IMR-90 (cell line): Measurements from ENCODE around the gene NUP210L. TPM values are rescaled to one million over a fixed set of nuclear protein-coding genes. Genes with fewer than 3 reads are reported as not detected.

Source experiments
- ATAC-seq: fragments of 200-7000 bp; cut with Tn5 transposase; 2 replicates; pipeline ENCODE4 v1.9.1; 2020; ENCODE audit warnings: low read depth, mild to moderate bottlenecking, moderate library complexity
- BruUV-seq: library from RNA; stranded (reverse); fragments of 400-500 nt; replicated peaks from 2 replicates; lab custom pipeline; 2021; lab: Mats Ljungman, UMichigan
- CTCF ChIA-PET: fragments of 300-600 bp; formaldehyde crosslinking; extraction: SDS; loops from one replicate; lab custom pipeline; 2021; ENCODE audit warnings: antibody characterized with exemption; lab: Yijun Ruan, JAX
- POLR2A ChIA-PET: fragments of 300-600 bp; sonication (Branson Sonifier 250); formaldehyde crosslinking; loops from one replicate; lab custom pipeline; 2022; ENCODE audit warnings: antibody characterized with exemption; ENCODE audit not compliant: unreplicated experiment; lab: Charles Lee
- DNase-seq: peaks from one replicate; pipeline ENCODE4 v3.0.0; 2013
- H2AFZ ChIP-seq: replicated peaks from 2 replicates; pipeline ENCODE3; 2013; ENCODE audit warnings: low read length, mild to moderate bottlenecking; ENCODE audit not compliant: poor library complexity
- H2AK5ac ChIP-seq: 2 replicates; pipeline ENCODE4 v1.6.1; 2013; ENCODE audit warnings: low read depth, low read length, inconsistent platforms
- H2AK9ac ChIP-seq: replicated peaks from 2 replicates; pipeline ENCODE3; 2013; ENCODE audit warnings: mild to moderate bottlenecking, low read depth, low read length, moderate library complexity; ENCODE audit not compliant: poor library complexity
- H2BK120ac ChIP-seq: 2 replicates; pipeline ENCODE4 v1.6.1; 2013; ENCODE audit warnings: low read depth, low read length, inconsistent platforms
- H2BK15ac ChIP-seq: 3 replicates; pipeline ENCODE4 v1.6.1; 2013; ENCODE audit warnings: low read depth, low read length, inconsistent platforms
- H2BK20ac ChIP-seq: 2 replicates; pipeline ENCODE4 v1.6.1; 2013; ENCODE audit warnings: low read depth, mild to moderate bottlenecking, inconsistent platforms, low read length, moderate library complexity
- H2BK5ac ChIP-seq: 2 replicates; pipeline ENCODE4 v1.6.1; 2013; ENCODE audit warnings: mild to moderate bottlenecking, low read depth, low read length, inconsistent platforms; ENCODE audit not compliant: poor library complexity, severe bottlenecking
- H3K14ac ChIP-seq: replicated peaks from 2 replicates; pipeline ENCODE4 v1.6.1; 2013; ENCODE audit warnings: low read depth, low read length, inconsistent platforms
- H3K18ac ChIP-seq: 2 replicates; pipeline ENCODE4 v1.6.1; 2013; ENCODE audit warnings: low read depth, low read length, control low read depth
- H3K23ac ChIP-seq: 2 replicates; pipeline ENCODE4 v1.6.1; 2013; ENCODE audit warnings: low read depth, low read length, inconsistent platforms
- H3K27ac ChIP-seq: 2 replicates; pipeline ENCODE4 v1.5.1; 2013; ENCODE audit warnings: mild to moderate bottlenecking, control low read depth, low read length; ENCODE audit not compliant: insufficient read depth
- H3K27me3 ChIP-seq: 2 replicates; pipeline ENCODE4 v1.6.1; 2013; ENCODE audit warnings: low read length; ENCODE audit not compliant: control insufficient read depth, insufficient read depth
- H3K36me3 ChIP-seq: 2 replicates; pipeline ENCODE4 v1.6.1; 2013; ENCODE audit warnings: low read length, mixed read lengths; ENCODE audit not compliant: control insufficient read depth, insufficient read depth
- H3K4ac ChIP-seq: 2 replicates; pipeline ENCODE4 v1.6.1; 2013; ENCODE audit warnings: low read depth, low read length, inconsistent platforms
- H3K4me1 ChIP-seq: 2 replicates; pipeline ENCODE4 v1.6.1; 2013; ENCODE audit warnings: low read length, mixed read lengths; ENCODE audit not compliant: control insufficient read depth, insufficient read depth
- H3K4me2 ChIP-seq: 2 replicates; pipeline ENCODE4 v1.6.1; 2013; ENCODE audit warnings: low read depth, mild to moderate bottlenecking, control low read depth, low read length, moderate library complexity
- H3K4me3 ChIP-seq: 2 replicates; pipeline ENCODE4 v1.5.1; 2013; ENCODE audit warnings: low read depth, mild to moderate bottlenecking, control low read depth, low read length, moderate library complexity; ENCODE audit not compliant: insufficient read depth
- H3K56ac ChIP-seq: 2 replicates; pipeline ENCODE4 v1.6.1; 2013; ENCODE audit warnings: low read length, inconsistent platforms; ENCODE audit not compliant: insufficient read depth; ENCODE audit errors: extremely low read depth
- H3K79me1 ChIP-seq, 2 experiments: 2 replicates each; pipeline ENCODE4 v1.6.1; 2013; ENCODE audit warnings: low read length in 2 of 2, inconsistent platforms in 1 of 2, low read depth in 1 of 2
- H3K9ac ChIP-seq: 2 replicates; pipeline ENCODE4 v1.6.1; 2013; ENCODE audit warnings: low read depth, low read length, control low read depth
- H3K9me1 ChIP-seq: 2 replicates; pipeline ENCODE4 v1.6.1; 2013; ENCODE audit warnings: low read length, inconsistent platforms; ENCODE audit not compliant: insufficient read depth
- H3K9me3 ChIP-seq: 2 replicates; pipeline ENCODE4 v1.6.1; 2013; ENCODE audit warnings: low read length; ENCODE audit not compliant: control insufficient read depth, insufficient read depth
- H4K20me1 ChIP-seq: 2 replicates; pipeline ENCODE4 v1.6.1; 2013; ENCODE audit warnings: low read length, inconsistent platforms; ENCODE audit not compliant: insufficient read depth
- H4K5ac ChIP-seq: 2 replicates; pipeline ENCODE4 v1.6.1; 2013; ENCODE audit warnings: mild to moderate bottlenecking, low read depth, low read length, control low read depth
- H4K8ac ChIP-seq, 2 experiments: 2 replicates each; pipeline ENCODE4 v1.6.1; 2013; ENCODE audit warnings: low read depth in 2 of 2, low read length in 2 of 2, control low read depth in 1 of 2, inconsistent platforms in 1 of 2
- H4K91ac ChIP-seq: 2 replicates; pipeline ENCODE4 v1.6.1; 2013; ENCODE audit warnings: low read depth, low read length, inconsistent platforms; ENCODE audit not compliant: insufficient read depth
- CTCF ChIP-seq: conservative IDR thresholded peaks from 2 replicates; pipeline ENCODE4 v1.5.1; 2012; ENCODE audit warnings: mild to moderate bottlenecking, low read depth, low read length, improper control_type of control experiment
- FOS ChIP-seq: fragments of 150-350 bp; IDR thresholded peaks from 2 replicates; pipeline ENCODE4 v1.6.1; 2016; ENCODE audit warnings: low read depth, low read length
- MAZ ChIP-seq: IDR thresholded peaks from 2 replicates; pipeline ENCODE4 v1.6.1; 2012; ENCODE audit warnings: low read depth, mild to moderate bottlenecking, low read length, improper control_type of control experiment, moderate library complexity, borderline replicate concordance
- MXI1 ChIP-seq: IDR thresholded peaks from 2 replicates; pipeline ENCODE4 v1.6.1; 2012; ENCODE audit warnings: low read depth, mild to moderate bottlenecking, low read length, moderate library complexity, borderline replicate concordance
- POLR2A ChIP-seq: IDR thresholded peaks from 2 replicates; pipeline ENCODE4 v1.6.1; 2012; ENCODE audit warnings: mild to moderate bottlenecking, low read depth, low read length
- RCOR1 ChIP-seq: IDR thresholded peaks from 2 replicates; pipeline ENCODE4 v1.6.1; 2012; ENCODE audit warnings: mild to moderate bottlenecking, low read length, improper control_type of control experiment; ENCODE audit not compliant: insufficient replicate concordance
- SMC3 ChIP-seq: fragments of 150-350 bp; IDR thresholded peaks from 2 replicates; pipeline ENCODE4 v1.6.1; 2016; ENCODE audit warnings: low read depth, mild to moderate bottlenecking, antibody characterized with exemption, low read length, moderate library complexity
- USF2 ChIP-seq: fragments of 150-350 bp; IDR thresholded peaks from 2 replicates; pipeline ENCODE4 v1.6.1; 2017; ENCODE audit warnings: mild to moderate bottlenecking, antibody characterized with exemption, low read length, low read depth
- WGBS, 2 experiments: methylation state at CpG; one replicate each; pipeline versions ENCODE4 v1.1.5 to v1.1.7; 2013; ENCODE audit warnings: missing lambda C conversion rate in 2 of 2; ENCODE audit not compliant: insufficient read length in 1 of 2; ENCODE audit errors: extremely low coverage in 2 of 2; 5-methylcytosine and 5-hydroxymethylcytosine counted together
- dilution Hi-C: fragments of 300-500 bp; cut with HindIII; formaldehyde crosslinking; loops from one replicate; pipeline ENCODE4 v1.14.3; 2018; ENCODE audit warnings: low sequenced_read_pairs; ENCODE audit not compliant: unreplicated experiment
- in situ Hi-C: fragments of 300-500 bp; cut with MboI; formaldehyde crosslinking; loops from 3 replicates; pipeline ENCODE4 v1.14.3; 2019; ENCODE audit warnings: low sequenced_read_pairs, inconsistent platforms, mixed read lengths
- intact Hi-C: fragments of 100-400 bp; cut with micrococcal nuclease; formaldehyde crosslinking; loops from 2 replicates; pipeline ENCODE4 v1.10.0; 2022
- polyA plus RNA-seq, 3 experiments: library from polyadenylated mRNA; depleted of rRNA; stranded (reverse); fragments of >200 nt; gene quantifications; 2 replicates each; pipeline ENCODE4 v1.2.3, GENCODE V29; 2012; ENCODE audit warnings: low replicate concordance in 1 of 3
- total RNA-seq: library from RNA; depleted of rRNA; stranded (reverse); fragments of >200 nt; gene quantifications from 2 replicates; pipeline ENCODE4 v1.2.3, GENCODE V29; 2012

NUP210L gene
- total and polyA plus RNA-seq, 2 of the 4 experiments (the other 2 are of a cell fraction), result under 0.01 to 0.02 TPM

DNA sequence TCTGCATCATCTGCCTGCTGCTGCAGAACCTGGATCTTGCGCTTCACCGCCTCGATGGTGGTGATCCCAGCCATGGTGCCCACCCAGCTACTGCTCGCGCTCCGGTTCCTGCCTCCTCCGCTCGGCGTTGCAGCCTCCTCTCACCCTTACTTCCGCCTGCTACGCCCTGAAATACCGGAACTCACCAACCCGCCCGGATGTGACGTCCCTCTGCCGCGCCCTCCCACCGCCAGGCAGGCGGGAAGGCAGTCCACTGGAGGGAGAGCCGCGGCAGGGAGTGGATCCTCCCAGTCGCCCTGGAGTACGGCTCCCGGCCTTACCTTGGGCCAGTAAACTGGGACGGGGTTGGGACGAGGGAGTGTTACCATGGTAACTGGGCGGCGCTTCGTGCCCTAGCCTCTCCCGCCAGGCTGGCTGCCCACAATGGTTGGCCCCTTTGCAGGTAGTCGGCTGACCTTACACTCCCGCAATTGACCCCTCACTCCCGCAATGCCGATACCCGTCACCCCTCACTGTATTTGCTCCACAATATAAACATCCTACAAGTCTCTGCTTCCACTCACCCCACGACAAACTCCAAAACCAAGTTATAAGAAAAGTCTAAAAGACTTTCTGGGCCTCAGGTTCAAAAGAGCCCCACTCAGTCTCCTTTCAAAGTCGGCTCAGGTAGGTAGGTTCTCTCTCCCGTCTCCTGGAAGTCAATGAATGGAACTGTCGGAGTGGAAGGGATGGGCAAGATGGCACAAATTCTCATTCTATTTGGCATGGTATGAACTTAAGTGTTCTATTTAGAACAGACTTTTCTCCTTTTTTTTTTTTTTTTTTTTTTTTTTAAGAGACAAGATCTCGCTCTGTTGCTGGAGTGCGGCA, 28.4 kb upstream of the NUP210L start:
- Histone ChIP-seq H3K14ac (peak overlapping the region; percentile 68), H3K9me3 (no peaks in the 10 kb centered on the region), H2BK120ac (0 out of 2 replicates have a peak overlapping the region, but pooled peaks have one; percentile 43), H3K4me2 (peak overlapping the region; percentile 80), H3K27me3 (no peaks in the 10 kb centered on the region), H3K23ac (peak overlapping the region; percentile 47), H3K9ac (peak overlapping the region; percentile 86), H2AFZ (peak overlapping the region; percentile 99), H2BK20ac (no peak overlapping the region), H3K4me3 (peak overlapping the region; percentile 87), H3K4me1 (peaks cover 12% of the 10 kb centered on the region), H3K9me1 (peaks cover 18% of the 10 kb centered on the region), H3K36me3 (peaks cover 5% of the 10 kb centered on the region), H4K20me1 (peaks cover 46% of the 10 kb centered on the region), H4K5ac (peak overlapping the region; percentile 48), H3K27ac (peak overlapping the region; percentile 93), H3K56ac (peak overlapping the region; percentile 92), H3K4ac (peak overlapping the region; percentile 94), H4K8ac (peak overlapping the region; percentile 83 to 96), H3K18ac (peak overlapping the region; percentile 7; the same call in 1 of the 2 replicates), H4K91ac (peak overlapping the region; percentile 95), H2BK5ac (peak overlapping the region; percentile 86), H2AK9ac (peak overlapping the region; percentile 100), H2AK5ac (peak overlapping the region; percentile 96), H2BK15ac (no peak overlapping the region; the same call in 2 of the 3 replicates), H3K79me1 (peaks cover 0 to 25% of the 10 kb centered on the region in 2 experiments; a peak in 1 of 4 replicates)
- TF ChIP-seq USF2 (no peak), RCOR1 (no peak), POLR2A (peak; percentile 82), FOS (no peak), CTCF (0 out of 2 replicates have a peak, but pooled peaks have one; percentile 7), MXI1 (peak; percentile 56; the same call in 1 of the 2 replicates), MAZ (peak; percentile 47; the same call in 1 of the 2 replicates), SMC3 (peak; percentile 17; the same call in 1 of the 2 replicates)
- DNase-seq (peak; percentile 94), ATAC-seq (peak; percentile 86)
- 5% methylated on average over 10 of the region's 41 CpGs; no CpG with 5 or more reads in 1 of the 2 experiments for WGBS, 2 experiments
- CTCF ChIA-PET, result no interaction called here
- in situ Hi-C loops, result no loop called here
- dilution Hi-C loops, result no loop called here
- BruUV-seq, result no TSS peak
- intact Hi-C loops, result loop anchor here (2.0 kb wide), 1 partner anchor 192 kb away; the partner anchor contains the start of gene RPS27
- POLR2A ChIA-PET, result no interaction called here
